ENCODE measurements around the gene KCNC2.

KCNC2 gene

DNA sequence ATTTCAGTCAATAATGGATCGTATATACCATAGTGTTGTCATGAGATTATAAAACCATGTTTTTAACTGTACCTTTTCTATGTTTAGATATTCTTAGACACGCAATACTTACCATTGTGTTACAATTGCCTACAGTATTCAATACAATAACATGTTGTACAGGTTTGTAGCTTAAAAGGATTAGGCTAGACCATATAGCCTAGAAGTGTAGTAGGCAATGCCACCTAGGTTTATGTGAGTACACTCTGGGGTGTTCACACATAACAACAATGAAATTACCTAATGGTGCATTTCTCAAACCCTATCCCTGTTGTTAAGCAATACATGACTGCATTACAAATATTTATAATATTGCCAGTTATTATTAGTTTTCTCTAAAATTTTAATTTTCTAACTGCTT lies 144.2 kb downstream of the KCNC2 start:
- TF ChIP-seq, protein P1, sequence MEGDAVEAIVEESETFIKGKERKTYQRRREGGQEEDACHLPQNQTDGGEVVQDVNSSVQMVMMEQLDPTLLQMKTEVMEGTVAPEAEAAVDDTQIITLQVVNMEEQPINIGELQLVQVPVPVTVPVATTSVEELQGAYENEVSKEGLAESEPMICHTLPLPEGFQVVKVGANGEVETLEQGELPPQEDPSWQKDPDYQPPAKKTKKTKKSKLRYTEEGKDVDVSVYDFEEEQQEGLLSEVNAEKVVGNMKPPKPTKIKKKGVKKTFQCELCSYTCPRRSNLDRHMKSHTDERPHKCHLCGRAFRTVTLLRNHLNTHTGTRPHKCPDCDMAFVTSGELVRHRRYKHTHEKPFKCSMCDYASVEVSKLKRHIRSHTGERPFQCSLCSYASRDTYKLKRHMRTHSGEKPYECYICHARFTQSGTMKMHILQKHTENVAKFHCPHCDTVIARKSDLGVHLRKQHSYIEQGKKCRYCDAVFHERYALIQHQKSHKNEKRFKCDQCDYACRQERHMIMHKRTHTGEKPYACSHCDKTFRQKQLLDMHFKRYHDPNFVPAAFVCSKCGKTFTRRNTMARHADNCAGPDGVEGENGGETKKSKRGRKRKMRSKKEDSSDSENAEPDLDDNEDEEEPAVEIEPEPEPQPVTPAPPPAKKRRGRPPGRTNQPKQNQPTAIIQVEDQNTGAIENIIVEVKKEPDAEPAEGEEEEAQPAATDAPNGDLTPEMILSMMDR (IDR thresholded peaks at IDR 0.05; ENCODE audit: control extremely low read depth, extremely low read depth, low read depth, missing control alignments), result no peak
- DNase-seq (ENCODE audit: extremely low spot score), result no peak
- POLR2A ChIA-PET, result no interaction called here
- CTCF ChIA-PET, result no interaction called here

- CTCF ChIA-PET, result interaction anchor here (0.7 kb wide), 1 partner anchor 13 kb away, joined by 3 read pairs; no protein-coding TSS in a partner anchor
- POLR2A ChIA-PET, result no interaction called here
- TF ChIP-seq, protein P1 (IDR thresholded peaks at IDR 0.05; ENCODE audit: control extremely low read depth, extremely low read depth, low read depth, missing control alignments), result no peak
- no peak for DNase-seq (ENCODE audit: extremely low spot score)
These were observed 146.9 kb downstream of the KCNC2 start for GRCh38 chr12:75062691-75063090.

GRCh38 chr12:75058228-75058627 lies 151.4 kb downstream of the KCNC2 start:
- POLR2A ChIA-PET, result no interaction called here
- TF ChIP-seq, protein P1 (IDR thresholded peaks at IDR 0.05; ENCODE audit: control extremely low read depth, extremely low read depth, low read depth, missing control alignments), result no peak
- no peak for DNase-seq (ENCODE audit: extremely low spot score)
- CTCF ChIA-PET, result no interaction called here

GRCh38 chr12:75048767-75049166 lies 160.9 kb downstream of the KCNC2 start:
- POLR2A ChIA-PET, result no interaction called here
- TF ChIP-seq, protein P1 (IDR thresholded peaks at IDR 0.05; ENCODE audit: control extremely low read depth, extremely low read depth, low read depth, missing control alignments), result no peak
- CTCF ChIA-PET, result interaction anchor here (1.0 kb wide), 1 partner anchor 14 kb away, joined by 3 read pairs; no protein-coding TSS in a partner anchor
- no peak for DNase-seq (ENCODE audit: extremely low spot score)

- TF ChIP-seq, protein P1 (IDR thresholded peaks at IDR 0.05; ENCODE audit: control extremely low read depth, extremely low read depth, low read depth, missing control alignments), result no peak
- ChIA-PET POLR2A (no interaction called here), CTCF (no interaction called here)
- DNase-seq (ENCODE audit: extremely low spot score), result no peak
These were observed 161.6 kb downstream of the KCNC2 start for GRCh38 chr12:75047885-75048525.

GRCh38 chr12:75042125-75042524 lies 167.5 kb downstream of the KCNC2 start:
- ChIA-PET POLR2A (no interaction called here), CTCF (no interaction called here)
- TF ChIP-seq, protein P1 (IDR thresholded peaks at IDR 0.05; ENCODE audit: control extremely low read depth, extremely low read depth, low read depth, missing control alignments), result no peak
- DNase-seq (ENCODE audit: extremely low spot score), result no peak
